Fibroblast of upper back skin (primary cell): ENCODE data around the gene FBLIM1.
"Not testable (repeated sequence)": the region's sequence is repeated elsewhere in the genome, so short reads cannot be mapped to it uniquely, and the experiment has no call there.

ENCODE experiments used
- DNase-seq: peaks from one replicate; pipeline ENCODE4 v3.0.0-alpha.2; 2013

The FBLIM1 gene

DNA sequence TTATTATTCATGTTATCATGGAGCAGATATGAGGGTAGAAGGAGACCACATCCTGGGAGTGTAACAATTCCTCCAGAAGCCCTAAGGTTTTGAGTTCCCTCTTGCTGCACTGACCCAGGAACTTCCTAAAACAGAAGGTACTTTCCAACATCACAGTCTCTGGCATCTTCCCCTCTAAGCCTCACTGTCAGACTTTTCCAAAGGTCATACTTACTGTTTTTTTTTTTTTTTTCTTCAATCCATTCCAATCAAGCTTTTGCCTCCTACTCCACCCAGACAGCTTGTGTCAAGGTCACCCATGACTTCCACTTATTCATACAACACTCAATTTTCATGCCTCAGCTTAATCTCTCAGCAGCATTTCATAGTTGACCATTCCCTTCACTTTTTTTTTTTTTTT is 67.2 kb downstream of the FBLIM1 start:
- peak; percentile 14 for DNase-seq

DNA sequence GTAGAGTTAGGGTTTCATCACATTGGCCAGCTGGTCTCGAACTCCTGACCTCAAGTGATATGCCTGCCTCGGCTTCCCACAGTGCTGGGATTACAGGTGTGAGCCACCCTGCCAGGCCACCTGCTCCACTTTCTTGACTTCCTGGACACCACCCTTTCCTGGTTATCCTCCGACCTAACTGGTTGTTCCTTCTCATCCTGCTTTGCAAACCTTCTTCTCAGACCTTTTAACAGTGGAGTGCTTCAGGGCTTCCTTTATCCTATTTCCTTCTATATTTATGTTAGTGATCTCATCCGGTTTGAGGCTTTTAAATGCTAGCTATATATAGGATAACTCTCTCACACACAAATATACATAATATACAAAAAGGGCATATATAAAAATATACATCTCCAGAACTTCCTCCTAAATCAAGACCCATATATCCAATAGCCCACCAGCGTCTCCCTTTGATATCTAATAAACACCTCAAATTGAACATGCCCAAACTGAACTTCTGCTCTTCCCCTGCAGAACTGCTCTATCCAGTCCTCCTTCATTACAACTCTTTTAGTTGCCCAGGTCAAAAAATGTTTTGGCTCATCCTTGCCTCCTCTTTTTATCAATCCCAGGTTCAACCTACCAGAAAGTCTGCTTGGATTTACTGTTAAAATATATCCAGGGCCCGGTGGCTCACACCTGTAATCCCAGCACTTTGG is 68.4 kb downstream of the FBLIM1 start:
- DNase-seq: no peak

GRCh38 chr1:15827567-15827966 is 69.0 kb downstream of the FBLIM1 start:
- DNase-seq: not testable (repeated sequence)

GRCh38 chr1:15828931-15829330 is 70.3 kb downstream of the FBLIM1 start:
- not testable (repeated sequence) for DNase-seq

DNA sequence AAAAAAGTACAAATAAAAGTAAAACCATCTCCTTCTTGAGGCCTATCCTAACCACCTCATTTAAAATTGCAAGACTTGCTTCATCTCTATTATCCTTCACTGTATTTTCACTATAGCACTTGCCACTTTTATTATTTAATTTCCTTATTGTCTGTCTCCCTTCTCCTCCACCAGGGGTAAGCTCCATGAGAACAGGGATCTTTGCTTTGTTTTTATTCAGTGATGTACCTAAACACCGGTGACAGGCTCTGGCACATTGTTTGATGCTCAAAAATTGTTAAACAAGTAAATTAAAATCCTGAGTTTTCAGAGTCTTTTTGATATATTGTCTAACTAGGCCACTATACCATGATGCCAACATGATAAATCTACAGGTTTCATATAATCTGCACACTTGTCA is 71.7 kb downstream of the FBLIM1 start:
- no peak for DNase-seq

GRCh38 chr1:15833069-15833679 is 74.6 kb downstream of the FBLIM1 start:
- no peak for DNase-seq

- DNase-seq: no peak
Measured at GRCh38 chr1:15833842-15834405, 75.3 kb downstream of the FBLIM1 start.

DNA sequence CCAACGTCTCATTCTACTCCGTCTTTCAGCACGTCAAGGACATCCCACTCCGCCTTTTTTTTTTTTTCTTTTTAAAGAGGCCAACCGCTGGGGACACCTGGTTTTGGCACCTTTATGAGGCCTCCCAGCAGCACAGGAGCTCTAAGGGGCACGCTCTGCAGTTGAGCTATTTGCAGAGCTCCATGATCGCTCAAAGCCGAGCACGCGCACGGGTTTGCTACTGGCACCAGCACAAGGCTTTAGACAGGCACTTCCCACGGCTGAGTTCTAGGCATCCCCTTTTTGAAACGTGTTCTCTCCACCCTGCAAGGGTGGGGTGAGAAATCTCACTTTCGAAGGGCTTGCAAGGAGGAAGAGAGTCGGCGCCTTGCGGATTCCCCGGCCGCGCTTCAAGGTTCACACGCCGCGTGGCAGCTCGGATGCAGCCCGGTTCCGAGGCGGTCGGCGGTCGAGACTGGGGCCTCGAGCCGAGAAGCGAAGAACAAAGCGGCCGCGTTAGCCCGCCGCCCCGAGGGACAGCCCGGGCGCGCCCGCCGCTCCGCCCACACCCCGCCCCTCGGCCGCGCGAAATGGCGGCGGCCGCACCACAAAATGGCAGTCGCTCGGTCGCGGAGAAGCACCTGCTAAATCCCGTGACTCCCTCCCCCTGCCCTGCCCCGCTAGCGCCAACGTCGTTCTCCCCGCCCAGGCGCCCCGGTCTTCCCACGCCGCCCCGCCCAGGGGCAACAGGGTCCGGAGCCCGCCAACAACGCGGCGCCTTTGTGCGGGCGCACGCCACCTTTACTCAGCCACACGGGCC is 76.0 kb downstream of the FBLIM1 start:
- peak; percentile 89 for DNase-seq

DNA sequence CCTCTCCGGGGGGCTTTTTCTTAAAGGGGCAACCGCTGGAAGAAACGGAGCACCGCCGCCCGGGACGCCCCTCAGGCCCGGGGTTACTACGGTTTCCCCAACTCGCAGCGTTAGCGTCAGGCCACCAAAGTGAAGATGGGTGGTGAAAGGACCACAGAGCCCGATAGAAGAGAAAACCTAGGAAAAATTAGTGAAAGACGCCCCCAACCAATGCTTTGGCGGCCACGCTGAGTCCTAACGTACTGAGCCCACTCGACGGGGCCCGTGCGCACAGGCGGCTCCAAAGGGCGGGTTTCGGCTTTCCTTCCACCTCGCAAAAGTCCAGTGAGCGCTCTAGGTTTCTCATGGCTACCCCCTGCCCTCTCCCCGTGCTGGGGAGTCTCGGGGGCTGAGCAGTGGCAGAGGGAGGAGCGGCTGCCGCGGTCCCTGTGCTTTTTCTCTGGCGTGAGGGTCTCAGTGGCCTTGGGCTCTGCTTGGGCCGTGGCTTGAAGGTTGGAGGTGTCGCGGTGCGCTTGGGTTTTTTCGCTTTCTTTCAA is 76.7 kb downstream of the FBLIM1 start:
- DNase-seq: no peak

DNA sequence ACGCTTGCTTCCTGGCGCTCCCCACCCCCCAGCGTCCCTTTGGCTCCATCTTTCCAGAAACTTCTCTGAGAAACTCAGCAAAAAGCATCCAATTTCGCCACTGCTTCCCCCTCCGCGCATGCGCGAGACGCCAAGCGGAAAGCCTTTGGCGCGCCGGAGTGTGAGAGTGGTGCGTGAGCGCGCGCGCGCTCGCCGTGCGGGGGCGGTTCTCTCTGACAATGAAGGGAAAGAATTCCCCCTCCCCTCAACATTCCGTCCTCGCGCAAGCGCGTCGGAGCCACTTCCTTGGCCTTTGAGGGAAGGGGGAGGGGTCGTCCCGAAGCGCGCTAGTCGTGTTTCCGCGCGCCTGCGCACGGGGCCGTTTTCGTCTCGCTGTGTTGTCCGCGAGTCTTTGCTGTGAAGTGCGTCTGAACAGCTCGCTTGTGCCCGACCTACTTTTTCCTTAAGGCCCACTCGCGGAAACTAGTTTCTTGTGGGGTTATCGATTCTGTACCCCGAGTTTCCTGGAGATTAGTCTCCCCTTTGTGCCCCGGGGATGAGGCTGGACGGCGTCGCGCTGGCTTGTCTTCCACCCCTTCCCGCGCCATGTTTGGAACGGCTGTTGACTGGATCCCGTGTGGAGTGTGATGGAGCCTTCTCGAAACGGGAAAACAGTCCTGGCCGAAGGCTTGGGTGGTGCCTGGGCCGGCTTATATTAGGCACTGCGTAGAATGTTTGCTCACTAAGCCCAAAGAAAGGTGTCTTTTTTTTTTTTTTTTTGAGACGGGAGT is 77.3 kb downstream of the FBLIM1 start:
- peak; percentile 99 for DNase-seq
